Breast epithelium (tissue), 4 donors: ENCODE data around the gene INTS15. TPM values are rescaled to one million over a fixed set of nuclear protein-coding genes. Genes with fewer than 3 reads are reported as not detected.
A peak's percentile ranks its signal among the peaks of the same experiment; 100 is the strongest.
"Not testable (repeated sequence)": the region's sequence is repeated elsewhere in the genome, so short reads cannot be mapped to it uniquely, and the experiment has no call there.

ENCODE experiments used
- DNase-seq, 2 donors: peaks; one replicate each; pipeline ENCODE4 v3.0.0-alpha.2; 2019; ENCODE audit warnings: low spot score in 2 of 2
- H3K27ac ChIP-seq, 2 donors: fragments of 200-600 bp; sonication (generic) in 1 of 2; one replicate each; pipeline ENCODE4 v1.5.1; 2016 to 2019; ENCODE audit warnings: mild to moderate bottlenecking in 1 of 2
- H3K27me3 ChIP-seq, 2 donors: fragments of 200-600 bp; sonication (generic) in 1 of 2; one replicate each; pipeline versions ENCODE4 v1.5.1 to v1.6.0; 2017 to 2019; ENCODE audit warnings: control low read depth in 1 of 2, mild to moderate bottlenecking in 1 of 2
- H3K36me3 ChIP-seq: fragments of 200-600 bp; one replicate; pipeline ENCODE4 v1.5.1; 2019
- H3K4me1 ChIP-seq, 2 donors: fragments of 200-600 bp; sonication (generic); one replicate each; pipeline ENCODE4 v1.5.1; 2016 to 2019; ENCODE audit warnings: control low read depth in 1 of 2
- H3K4me3 ChIP-seq, 3 donors: fragments of 200-600 bp; sonication (generic); 1 replicate in 2 of 3; 2 replicates in 1 of 3; pipeline ENCODE4 v1.5.1; 2016 to 2019; ENCODE audit warnings: mild to moderate bottlenecking in 3 of 3, moderate library complexity in 2 of 3
- H3K9me3 ChIP-seq, 2 donors: fragments of 200-600 bp; sonication (generic) in 1 of 2; one replicate each; pipeline ENCODE4 v1.5.1; 2016 to 2019; ENCODE audit warnings: control low read depth in 1 of 2
- POLR2A ChIP-seq: fragments of 450-650 bp; IDR thresholded peaks from one replicate; pipeline ENCODE4 v1.6.1; 2016; ENCODE audit warnings: antibody characterized with exemption, mild to moderate bottlenecking, moderate library complexity
- POLR2AphosphoS5 ChIP-seq, 3 donors: sonication (generic); formaldehyde crosslinking; IDR thresholded peaks; one replicate each; pipeline ENCODE4 v1.6.1; 2017; ENCODE audit warnings: antibody characterized with exemption in 3 of 3
- intact Hi-C: fragments of 100-400 bp; cut with DNase I; formaldehyde crosslinking; loops from one replicate; pipeline ENCODE4 v1.15.1; 2023; ENCODE audit warnings: low total_unique reads
- total RNA-seq, 3 donors: library from RNA; depleted of rRNA; stranded (reverse); fragments of >200 nt; gene quantifications; one replicate each; pipeline ENCODE4 v1.1.0, GENCODE V29; 2016
- TF ChIP-seq, protein P1 (sequence below), 3 donors: fragments of 450-650 bp; IDR thresholded peaks; one replicate each; pipeline ENCODE4 v1.5.1; 2016 to 2017; ENCODE audit warnings: antibody characterized with exemption in 3 of 3, mild to moderate bottlenecking in 3 of 3, moderate library complexity in 3 of 3

The INTS15 gene
- total RNA-seq, 3 donors from 2014 or later = 22.9 to 36.4 (median 28.2) TPM

DNA sequence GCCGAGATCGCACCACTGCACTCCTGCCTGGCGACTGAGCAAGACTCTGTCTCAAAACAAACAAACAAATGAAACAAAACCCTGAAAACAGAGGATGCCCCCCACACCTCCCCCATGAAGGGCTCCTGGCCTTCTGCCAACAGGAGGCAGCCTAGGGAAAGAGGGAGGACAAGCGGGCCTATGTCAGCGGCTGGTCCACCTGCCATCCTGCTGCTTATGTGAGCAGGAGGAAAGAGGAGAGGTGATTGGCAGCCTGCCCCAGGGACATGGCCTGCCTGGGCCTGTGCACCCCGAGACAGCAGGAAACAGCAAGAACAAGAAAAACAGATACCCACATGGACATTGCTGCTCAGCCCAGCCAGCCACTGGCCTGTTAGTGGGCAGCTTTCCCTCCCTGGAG, 38.2 kb downstream of the INTS15 start:
- intact Hi-C loops = no loop called here
- no peak overlapping the region for H3K4me3 ChIP-seq
- DNase-seq = peak in 1 of 2 donors; percentile 28
- no peaks in the 10 kb centered on the region for H3K27me3 ChIP-seq
- no peaks in the 10 kb centered on the region for H3K9me3 ChIP-seq
- H3K4me1 ChIP-seq = no peaks in the 10 kb centered on the region
- TF ChIP-seq POLR2AphosphoS5 (IDR thresholded peaks at IDR 0.05) (no peak), POLR2A (no peak)
- TF ChIP-seq, protein P1, sequence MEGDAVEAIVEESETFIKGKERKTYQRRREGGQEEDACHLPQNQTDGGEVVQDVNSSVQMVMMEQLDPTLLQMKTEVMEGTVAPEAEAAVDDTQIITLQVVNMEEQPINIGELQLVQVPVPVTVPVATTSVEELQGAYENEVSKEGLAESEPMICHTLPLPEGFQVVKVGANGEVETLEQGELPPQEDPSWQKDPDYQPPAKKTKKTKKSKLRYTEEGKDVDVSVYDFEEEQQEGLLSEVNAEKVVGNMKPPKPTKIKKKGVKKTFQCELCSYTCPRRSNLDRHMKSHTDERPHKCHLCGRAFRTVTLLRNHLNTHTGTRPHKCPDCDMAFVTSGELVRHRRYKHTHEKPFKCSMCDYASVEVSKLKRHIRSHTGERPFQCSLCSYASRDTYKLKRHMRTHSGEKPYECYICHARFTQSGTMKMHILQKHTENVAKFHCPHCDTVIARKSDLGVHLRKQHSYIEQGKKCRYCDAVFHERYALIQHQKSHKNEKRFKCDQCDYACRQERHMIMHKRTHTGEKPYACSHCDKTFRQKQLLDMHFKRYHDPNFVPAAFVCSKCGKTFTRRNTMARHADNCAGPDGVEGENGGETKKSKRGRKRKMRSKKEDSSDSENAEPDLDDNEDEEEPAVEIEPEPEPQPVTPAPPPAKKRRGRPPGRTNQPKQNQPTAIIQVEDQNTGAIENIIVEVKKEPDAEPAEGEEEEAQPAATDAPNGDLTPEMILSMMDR (IDR thresholded peaks at IDR 0.05) = no peak
- H3K36me3 ChIP-seq = no peaks in the 10 kb centered on the region
- H3K27ac ChIP-seq = peak overlapping the region in 1 of 2 donors; percentile 38

DNA sequence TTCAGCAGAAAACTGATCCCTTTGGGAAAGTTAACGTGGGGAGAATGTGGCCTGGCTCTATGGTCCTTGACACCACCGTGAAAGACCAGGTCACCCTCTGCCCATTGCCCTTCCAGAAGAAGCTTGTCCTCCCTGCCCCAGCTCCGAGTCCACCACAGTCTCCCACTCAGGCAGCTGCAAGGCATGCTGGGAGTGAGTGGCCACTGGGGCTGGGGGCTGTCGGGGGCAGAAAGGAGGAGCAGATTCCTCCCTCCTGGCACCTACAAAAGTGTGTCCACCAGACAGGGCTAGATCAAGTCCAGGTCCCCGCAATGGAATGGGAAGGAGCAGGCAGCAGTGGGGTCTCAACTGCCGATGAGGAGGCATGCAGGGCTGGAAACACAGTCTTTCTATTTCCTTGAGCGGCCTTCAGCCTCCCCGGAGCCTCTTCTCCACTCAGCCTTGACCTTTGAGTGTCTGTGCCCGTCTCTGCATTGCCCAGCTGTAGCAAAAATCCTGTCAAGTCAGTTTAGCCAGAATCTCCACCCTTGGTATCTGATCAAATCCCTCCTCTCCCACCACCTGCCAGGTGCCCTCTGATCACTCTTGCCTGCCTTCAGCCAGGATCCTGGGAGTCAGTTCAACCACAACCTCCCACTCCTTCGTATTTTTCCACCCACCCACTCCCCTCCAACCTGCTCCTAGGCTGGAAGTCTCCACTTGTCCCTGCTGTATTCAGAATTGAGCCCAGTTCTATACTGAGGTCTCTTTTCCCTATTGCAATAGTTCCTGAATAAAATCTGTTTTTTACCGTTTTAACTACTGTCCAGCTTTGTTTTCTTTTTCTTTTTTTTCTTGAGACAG, 40.4 kb downstream of the INTS15 start:
- H3K36me3 ChIP-seq = no peaks in the 10 kb centered on the region
- DNase-seq = no peak
- H3K27ac ChIP-seq = no peak overlapping the region
- H3K4me3 ChIP-seq = no peak overlapping the region
- H3K4me1 ChIP-seq = no peaks in the 10 kb centered on the region
- no peaks in the 10 kb centered on the region for H3K9me3 ChIP-seq
- no peaks in the 10 kb centered on the region for H3K27me3 ChIP-seq
- intact Hi-C loops = no loop called here
- TF ChIP-seq, protein P1 (IDR thresholded peaks at IDR 0.05) = no peak
- no peak for TF ChIP-seq POLR2A
- TF ChIP-seq POLR2AphosphoS5 (IDR thresholded peaks at IDR 0.05) = no peak

DNA sequence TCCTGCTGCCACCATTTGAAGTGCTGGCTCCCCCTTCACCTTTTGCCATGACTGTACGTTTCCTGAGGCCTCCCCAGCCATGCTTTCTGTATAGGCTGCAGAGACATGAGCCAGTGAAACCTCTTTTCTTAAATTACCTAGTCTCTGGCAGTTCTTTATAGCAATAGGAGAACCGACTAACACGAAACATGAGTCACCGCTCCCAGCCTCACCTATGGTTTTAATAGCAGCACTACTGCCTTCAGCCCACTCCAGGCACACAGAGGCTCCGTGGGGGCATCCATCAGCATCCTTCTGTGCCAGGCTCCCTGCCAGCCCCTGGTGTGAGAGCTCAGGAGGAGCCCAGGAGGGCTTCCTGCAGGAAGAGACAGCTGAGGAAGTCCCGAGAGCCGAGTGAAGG, 41.8 kb downstream of the INTS15 start:
- Histone ChIP-seq H3K4me3 (no peak overlapping the region), H3K9me3 (no peaks in the 10 kb centered on the region), H3K36me3 (no peaks in the 10 kb centered on the region), H3K4me1 (peaks cover 0 to 6% of the 10 kb centered on the region in 2 donors), H3K27me3 (no peaks in the 10 kb centered on the region), H3K27ac (no peak overlapping the region)
- intact Hi-C loops = no loop called here
- TF ChIP-seq POLR2AphosphoS5 (IDR thresholded peaks at IDR 0.05) (no peak), POLR2A (no peak)
- TF ChIP-seq, protein P1 (IDR thresholded peaks at IDR 0.05) = no peak
- DNase-seq = no peak

DNA sequence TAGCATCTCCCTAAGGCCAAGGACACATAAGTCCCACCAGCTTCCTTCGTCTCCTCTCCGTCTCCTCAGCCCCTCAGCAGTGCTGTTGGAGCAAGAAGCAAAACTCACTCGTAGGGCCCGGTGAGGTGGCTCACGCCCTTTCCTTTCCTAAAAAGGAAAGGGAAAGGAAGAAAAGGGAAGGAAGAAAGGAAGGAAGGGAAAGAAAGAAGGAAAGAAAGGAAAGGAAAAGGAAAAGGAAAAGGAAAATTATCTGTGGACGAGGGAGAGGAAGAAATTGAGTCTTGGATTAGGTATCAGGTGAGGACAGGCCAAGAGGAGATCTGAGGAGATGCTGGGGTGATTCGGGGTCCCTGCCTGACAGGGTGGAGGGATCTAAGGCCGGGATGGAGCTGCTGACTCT, 44.2 kb downstream of the INTS15 start:
- DNase-seq = no peak
- no peak for TF ChIP-seq POLR2AphosphoS5 (IDR thresholded peaks at IDR 0.05)
- TF ChIP-seq, protein P1 (IDR thresholded peaks at IDR 0.05) = no peak
- no peak for TF ChIP-seq POLR2A
- Histone ChIP-seq H3K4me1 (peaks cover 6 to 8% of the 10 kb centered on the region in 2 donors), H3K36me3 (no peaks in the 10 kb centered on the region), H3K27ac (no peak overlapping the region), H3K9me3 (no peaks in the 10 kb centered on the region), H3K4me3 (no peak overlapping the region), H3K27me3 (no peaks in the 10 kb centered on the region)
- intact Hi-C loops = no loop called here

DNA sequence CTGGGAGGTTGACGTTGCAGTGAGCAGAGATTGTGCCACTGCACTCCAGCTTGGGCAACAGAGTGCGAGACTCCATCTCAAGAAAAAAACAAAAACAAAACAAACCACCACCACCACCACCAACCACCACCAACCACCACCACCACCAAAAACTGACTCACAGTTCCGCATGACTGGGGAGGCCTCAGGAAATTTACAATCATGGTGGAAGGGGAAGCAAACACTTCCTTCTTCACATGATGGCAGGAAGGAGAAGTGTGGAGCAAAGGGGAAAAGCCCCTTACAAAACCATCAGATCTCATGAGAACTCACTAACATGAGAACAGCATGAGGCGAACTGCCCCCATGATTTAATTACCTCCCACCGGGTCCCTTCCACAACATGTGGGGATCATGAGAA, 45.1 kb downstream of the INTS15 start:
- DNase-seq, intact Hi-C loops, H3K36me3 ChIP-seq, H3K27ac ChIP-seq, H3K27me3 ChIP-seq, H3K4me1 ChIP-seq, H3K9me3 ChIP-seq, H3K4me3 ChIP-seq: not testable (repeated sequence)
